Suprapubic skin (tissue), 4 donors: ENCODE results near the gene SUPV3L1. TPM values are rescaled to one million over a fixed set of nuclear protein-coding genes. Genes with fewer than 3 reads are reported as not detected.

Source experiments
- DNase-seq, 2 donors: peaks; one replicate each; pipeline ENCODE4 v3.0.0-alpha.2; 2019; ENCODE audit warnings: low spot score in 2 of 2
- H3K27ac ChIP-seq: fragments of 200-600 bp; sonication (generic); one replicate; pipeline ENCODE4 v1.5.1; 2019
- H3K27me3 ChIP-seq: fragments of 200-600 bp; sonication (generic); one replicate; pipeline ENCODE4 v1.5.1; 2019
- H3K36me3 ChIP-seq: fragments of 200-600 bp; sonication (generic); one replicate; pipeline ENCODE4 v1.5.1; 2019
- H3K4me1 ChIP-seq: fragments of 200-600 bp; sonication (generic); one replicate; pipeline ENCODE4 v1.5.1; 2019
- H3K4me3 ChIP-seq: fragments of 200-600 bp; sonication (generic); one replicate; pipeline ENCODE4 v1.5.1; 2019; ENCODE audit warnings: mild to moderate bottlenecking
- H3K9me3 ChIP-seq: fragments of 200-600 bp; sonication (generic); one replicate; pipeline ENCODE4 v1.5.1; 2019
- EP300 ChIP-seq: sonication (generic); formaldehyde crosslinking; IDR thresholded peaks from one replicate; pipeline ENCODE4 v1.6.1; 2017; ENCODE audit warnings: antibody characterized with exemption
- POLR2A ChIP-seq, 2 donors: fragments of 450-650 bp; IDR thresholded peaks; one replicate each; pipeline ENCODE4 v1.6.1; 2017; ENCODE audit warnings: antibody characterized with exemption in 2 of 2, mild to moderate bottlenecking in 2 of 2, moderate library complexity in 2 of 2
- POLR2AphosphoS5 ChIP-seq, 3 donors: sonication (generic); formaldehyde crosslinking; IDR thresholded peaks; one replicate each; pipeline ENCODE4 v1.6.1; 2017; ENCODE audit warnings: antibody characterized with exemption in 3 of 3
- WGBS: methylation state at CpG from one replicate; pipeline ENCODE4 v1.1.5; 2018; 5-methylcytosine and 5-hydroxymethylcytosine counted together
- total RNA-seq, 4 donors: library from RNA; depleted of rRNA; stranded (reverse); fragments of >200 nt; gene quantifications; one replicate each; pipeline ENCODE4 v1.1.0, GENCODE V29; 2016
- TF ChIP-seq, protein P1 (sequence below), 2 donors: fragments of 200-600 bp in 1 of 2; fragments of 450-650 bp in 1 of 2; sonication (generic) in 1 of 2; IDR thresholded peaks; one replicate each; pipeline ENCODE4 v1.5.1; 2016 to 2019; ENCODE audit warnings: antibody characterized with exemption in 2 of 2, mild to moderate bottlenecking in 1 of 2, moderate library complexity in 1 of 2

Gene SUPV3L1
- total RNA-seq, 4 donors from 2014 or later = 27.9 to 53.1 (median 30.5) TPM

GRCh38 chr10:69142983-69143382 is 37.1 kb upstream of the SUPV3L1 start:
- TF ChIP-seq POLR2A (IDR thresholded peaks at IDR 0.05) = no peak
- peaks cover 13% of the 10 kb centered on the region for H3K4me1 ChIP-seq
- no peak overlapping the region for H3K4me3 ChIP-seq
- H3K27ac ChIP-seq = no peak overlapping the region
- no peaks in the 10 kb centered on the region for H3K36me3 ChIP-seq
- H3K9me3 ChIP-seq = no peaks in the 10 kb centered on the region
- 87% methylated on average over 3 of the region's 3 CpGs for WGBS
- DNase-seq = no peak
- no peaks in the 10 kb centered on the region for H3K27me3 ChIP-seq

- DNase-seq = no peak
- Histone ChIP-seq H3K27me3 (no peaks in the 10 kb centered on the region), H3K4me3 (no peak overlapping the region), H3K36me3 (no peaks in the 10 kb centered on the region), H3K27ac (no peak overlapping the region), H3K9me3 (no peaks in the 10 kb centered on the region), H3K4me1 (peaks cover 13% of the 10 kb centered on the region)
- WGBS = 100% methylated on average over 1 of the region's 1 CpG
- TF ChIP-seq EP300 = no peak
- TF ChIP-seq, protein P1, sequence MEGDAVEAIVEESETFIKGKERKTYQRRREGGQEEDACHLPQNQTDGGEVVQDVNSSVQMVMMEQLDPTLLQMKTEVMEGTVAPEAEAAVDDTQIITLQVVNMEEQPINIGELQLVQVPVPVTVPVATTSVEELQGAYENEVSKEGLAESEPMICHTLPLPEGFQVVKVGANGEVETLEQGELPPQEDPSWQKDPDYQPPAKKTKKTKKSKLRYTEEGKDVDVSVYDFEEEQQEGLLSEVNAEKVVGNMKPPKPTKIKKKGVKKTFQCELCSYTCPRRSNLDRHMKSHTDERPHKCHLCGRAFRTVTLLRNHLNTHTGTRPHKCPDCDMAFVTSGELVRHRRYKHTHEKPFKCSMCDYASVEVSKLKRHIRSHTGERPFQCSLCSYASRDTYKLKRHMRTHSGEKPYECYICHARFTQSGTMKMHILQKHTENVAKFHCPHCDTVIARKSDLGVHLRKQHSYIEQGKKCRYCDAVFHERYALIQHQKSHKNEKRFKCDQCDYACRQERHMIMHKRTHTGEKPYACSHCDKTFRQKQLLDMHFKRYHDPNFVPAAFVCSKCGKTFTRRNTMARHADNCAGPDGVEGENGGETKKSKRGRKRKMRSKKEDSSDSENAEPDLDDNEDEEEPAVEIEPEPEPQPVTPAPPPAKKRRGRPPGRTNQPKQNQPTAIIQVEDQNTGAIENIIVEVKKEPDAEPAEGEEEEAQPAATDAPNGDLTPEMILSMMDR (IDR thresholded peaks at IDR 0.05) = no peak
- no peak for TF ChIP-seq POLR2A (IDR thresholded peaks at IDR 0.05)
- TF ChIP-seq POLR2AphosphoS5 (IDR thresholded peaks at IDR 0.05) = no peak
Observed at GRCh38 chr10:69145329-69145728, 34.7 kb upstream of the SUPV3L1 start.

GRCh38 chr10:69145864-69146263 is 34.2 kb upstream of the SUPV3L1 start:
- H3K4me1 ChIP-seq = peaks cover 13% of the 10 kb centered on the region
- no peaks in the 10 kb centered on the region for H3K27me3 ChIP-seq
- 97% methylated on average over 8 of the region's 8 CpGs for WGBS
- DNase-seq = no peak
- H3K27ac ChIP-seq = no peak overlapping the region
- no peaks in the 10 kb centered on the region for H3K36me3 ChIP-seq
- no peak overlapping the region for H3K4me3 ChIP-seq
- H3K9me3 ChIP-seq = no peaks in the 10 kb centered on the region
- TF ChIP-seq POLR2AphosphoS5 (IDR thresholded peaks at IDR 0.05) = no peak
- TF ChIP-seq EP300 = no peak
- TF ChIP-seq, protein P1 (IDR thresholded peaks at IDR 0.05) = no peak
- TF ChIP-seq POLR2A (IDR thresholded peaks at IDR 0.05) = no peak

DNA sequence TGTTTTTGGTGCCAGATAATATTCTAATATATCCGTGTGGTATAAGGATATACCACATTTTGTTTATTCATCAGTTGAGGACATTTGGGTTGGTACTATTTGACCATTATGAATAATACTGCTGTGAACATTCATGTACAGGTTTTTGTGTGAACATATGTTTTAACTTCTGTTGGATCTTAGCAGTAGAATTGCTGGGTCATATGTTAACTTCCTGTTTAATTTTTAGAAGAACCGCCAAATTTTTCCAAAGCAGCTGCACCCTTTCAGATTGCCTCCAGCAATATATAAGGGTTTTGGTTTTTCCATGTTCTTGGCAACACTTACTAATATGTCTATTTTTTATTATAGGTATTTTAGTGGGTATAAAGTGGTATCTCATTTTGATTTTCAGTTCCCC is 33.3 kb upstream of the SUPV3L1 start:
- Histone ChIP-seq H3K4me1 (peaks cover 13% of the 10 kb centered on the region), H3K27me3 (no peaks in the 10 kb centered on the region), H3K27ac (no peak overlapping the region), H3K4me3 (no peak overlapping the region), H3K9me3 (no peaks in the 10 kb centered on the region), H3K36me3 (no peaks in the 10 kb centered on the region)
- DNase-seq = no peak
- TF ChIP-seq POLR2A (IDR thresholded peaks at IDR 0.05) (no peak), EP300 (no peak), POLR2AphosphoS5 (IDR thresholded peaks at IDR 0.05) (no peak)
- TF ChIP-seq, protein P1 (IDR thresholded peaks at IDR 0.05) = no peak
- WGBS = 26% methylated on average over 2 of the region's 2 CpGs

- WGBS = 97% methylated on average over 3 of the region's 3 CpGs
- no peak for TF ChIP-seq EP300
- no peak for TF ChIP-seq POLR2AphosphoS5 (IDR thresholded peaks at IDR 0.05)
- TF ChIP-seq POLR2A (IDR thresholded peaks at IDR 0.05) = no peak
- TF ChIP-seq, protein P1 (IDR thresholded peaks at IDR 0.05) = no peak
- Histone ChIP-seq H3K36me3 (no peaks in the 10 kb centered on the region), H3K4me3 (no peak overlapping the region), H3K9me3 (no peaks in the 10 kb centered on the region), H3K4me1 (peaks cover 7% of the 10 kb centered on the region), H3K27me3 (no peaks in the 10 kb centered on the region), H3K27ac (no peak overlapping the region)
- no peak for DNase-seq
Observed at GRCh38 chr10:69151984-69152383, 28.1 kb upstream of the SUPV3L1 start.

- Histone ChIP-seq H3K27me3 (no peaks in the 10 kb centered on the region), H3K4me3 (no peak overlapping the region), H3K27ac (no peak overlapping the region), H3K9me3 (no peaks in the 10 kb centered on the region), H3K4me1 (no peaks in the 10 kb centered on the region), H3K36me3 (peaks cover 10% of the 10 kb centered on the region)
- TF ChIP-seq POLR2AphosphoS5 (IDR thresholded peaks at IDR 0.05) (no peak), POLR2A (IDR thresholded peaks at IDR 0.05) (no peak), EP300 (no peak)
- TF ChIP-seq, protein P1 (IDR thresholded peaks at IDR 0.05) = no peak
- no peak for DNase-seq
- 90% methylated on average over 6 of the region's 6 CpGs for WGBS
Observed at GRCh38 chr10:69153227-69153626, 26.8 kb upstream of the SUPV3L1 start.
